Measurements from ENCODE around the gene PTPN6. TPM values are rescaled to one million over a fixed set of nuclear protein-coding genes. Genes with fewer than 3 reads are reported as not detected.

Gene PTPN6
- total and polyA plus RNA-seq, 9 of the 15 experiments (the other 6 are each of a cell fraction or from before 2014, with no cell fraction given) = 1.5 to 5.1 (median 3.9) TPM

DNA sequence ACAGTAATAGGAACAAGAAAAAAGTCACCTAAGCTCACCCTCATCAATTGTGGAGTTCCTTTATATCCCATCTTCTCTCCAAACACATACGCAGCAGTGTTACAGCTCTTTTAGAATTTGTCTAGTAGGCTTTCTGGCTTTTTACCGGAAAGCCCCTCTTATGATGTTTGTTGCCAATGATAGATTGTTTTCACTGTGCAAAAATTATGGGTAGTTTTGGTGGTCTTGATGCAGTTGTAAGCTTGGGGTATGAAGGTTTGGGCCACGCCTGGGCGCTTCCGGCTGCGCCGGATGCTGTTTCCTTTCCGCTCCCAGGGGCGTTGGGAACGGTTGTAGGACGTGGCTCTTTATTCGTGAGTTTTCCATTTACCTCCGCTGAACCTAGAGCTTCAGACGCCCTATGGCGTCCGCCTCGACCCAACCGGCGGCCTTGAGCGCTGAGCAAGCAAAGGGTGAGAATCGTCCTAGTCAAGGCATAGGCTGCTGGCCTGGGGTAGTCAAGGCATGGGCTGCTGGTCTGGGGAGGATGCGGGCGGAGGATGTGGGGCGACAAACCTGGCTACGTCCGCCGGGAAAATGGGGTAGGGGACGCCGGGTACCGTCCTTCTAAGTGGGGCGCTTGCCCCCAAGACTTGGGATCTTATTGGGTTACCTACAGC lies 7.3 kb upstream of the PTPN6 start, which contains the start of the genes C12orf57 and RNU7-1 (continued):
- TF ChIP-seq SLC30A9 (CRISPR knock-in tag; IDR thresholded peaks at IDR 0.05) (no peak), TEAD4 (IDR thresholded peaks at IDR 0.05; ENCODE audit: low read length) (peak; percentile 93), TEAD4 (CRISPR knock-in tag; IDR thresholded peaks at IDR 0.05; ENCODE audit: borderline replicate concordance) (no peak), KHSRP (IDR thresholded peaks at IDR 0.05) (peak; percentile 89), ZBTB7A (IDR thresholded peaks at IDR 0.05; ENCODE audit: borderline replicate concordance, control insufficient read depth, low read depth, low read length) (peak; percentile 77), POLR2G (IDR thresholded peaks at IDR 0.05; ENCODE audit: low read depth, low read length) (peak; percentile 96; the same call in 1 of the 2 replicates), ZNF699 (CRISPR knock-in tag; IDR thresholded peaks at IDR 0.05; ENCODE audit: insufficient replicate concordance) (no peak), RHOXF2B (CRISPR knock-in tag; conservative IDR thresholded peaks at IDR 0.05) (peak; percentile 89), MTA3 (IDR thresholded peaks at IDR 0.05; ENCODE audit: borderline replicate concordance) (peak; percentile 90), CEBPG (CRISPR knock-in tag; IDR thresholded peaks at IDR 0.05) (0 out of 2 replicates have a peak, but pooled peaks have one; percentile 2), CEBPG (tag; conservative IDR thresholded peaks at IDR 0.05 in 1 of 2, IDR thresholded peaks at IDR 0.05 in 1 of 2) (no peak), ZNF384 (IDR thresholded peaks at IDR 0.05; ENCODE audit: low read depth, low read length) (no peak), ARHGAP35 (IDR thresholded peaks at IDR 0.05; ENCODE audit: partially characterized antibody) (peak; percentile 97), THRAP3 (IDR thresholded peaks at IDR 0.05; ENCODE audit: borderline replicate concordance) (0 out of 2 replicates have a peak, but pooled peaks have one; percentile 9), NCOR1 (IDR thresholded peaks at IDR 0.05) (peak; percentile 93), GTF2A2 (tag; IDR thresholded peaks at IDR 0.05) (peak; percentile 97), EP400 (IDR thresholded peaks at IDR 0.05) (peak; percentile 63), XRCC3 (IDR thresholded peaks at IDR 0.05) (no peak), SMAD3 (CRISPR knock-in tag; conservative IDR thresholded peaks at IDR 0.05) (peak; percentile 96)
- TF ChIP-seq, protein P1, sequence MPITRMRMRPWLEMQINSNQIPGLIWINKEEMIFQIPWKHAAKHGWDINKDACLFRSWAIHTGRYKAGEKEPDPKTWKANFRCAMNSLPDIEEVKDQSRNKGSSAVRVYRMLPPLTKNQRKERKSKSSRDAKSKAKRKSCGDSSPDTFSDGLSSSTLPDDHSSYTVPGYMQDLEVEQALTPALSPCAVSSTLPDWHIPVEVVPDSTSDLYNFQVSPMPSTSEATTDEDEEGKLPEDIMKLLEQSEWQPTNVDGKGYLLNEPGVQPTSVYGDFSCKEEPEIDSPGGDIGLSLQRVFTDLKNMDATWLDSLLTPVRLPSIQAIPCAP (CRISPR knock-in tag; IDR thresholded peaks at IDR 0.05; ENCODE audit: borderline replicate concordance) = peak; percentile 59; the same call in 1 of the 2 replicates
- TF ChIP-seq, protein P2, sequence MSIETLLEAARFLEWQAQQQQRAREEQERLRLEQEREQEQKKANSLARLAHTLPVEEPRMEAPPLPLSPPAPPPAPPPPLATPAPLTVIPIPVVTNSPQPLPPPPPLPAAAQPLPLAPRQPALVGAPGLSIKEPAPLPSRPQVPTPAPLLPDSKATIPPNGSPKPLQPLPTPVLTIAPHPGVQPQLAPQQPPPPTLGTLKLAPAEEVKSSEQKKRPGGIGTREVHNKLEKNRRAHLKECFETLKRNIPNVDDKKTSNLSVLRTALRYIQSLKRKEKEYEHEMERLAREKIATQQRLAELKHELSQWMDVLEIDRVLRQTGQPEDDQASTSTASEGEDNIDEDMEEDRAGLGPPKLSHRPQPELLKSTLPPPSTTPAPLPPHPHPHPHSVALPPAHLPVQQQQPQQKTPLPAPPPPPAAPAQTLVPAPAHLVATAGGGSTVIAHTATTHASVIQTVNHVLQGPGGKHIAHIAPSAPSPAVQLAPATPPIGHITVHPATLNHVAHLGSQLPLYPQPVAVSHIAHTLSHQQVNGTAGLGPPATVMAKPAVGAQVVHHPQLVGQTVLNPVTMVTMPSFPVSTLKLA (conservative IDR thresholded peaks at IDR 0.05) = peak in 1 of 2 experiments; percentile 22; a peak in 2 of 4 replicates
- TF ChIP-seq, protein P3, sequence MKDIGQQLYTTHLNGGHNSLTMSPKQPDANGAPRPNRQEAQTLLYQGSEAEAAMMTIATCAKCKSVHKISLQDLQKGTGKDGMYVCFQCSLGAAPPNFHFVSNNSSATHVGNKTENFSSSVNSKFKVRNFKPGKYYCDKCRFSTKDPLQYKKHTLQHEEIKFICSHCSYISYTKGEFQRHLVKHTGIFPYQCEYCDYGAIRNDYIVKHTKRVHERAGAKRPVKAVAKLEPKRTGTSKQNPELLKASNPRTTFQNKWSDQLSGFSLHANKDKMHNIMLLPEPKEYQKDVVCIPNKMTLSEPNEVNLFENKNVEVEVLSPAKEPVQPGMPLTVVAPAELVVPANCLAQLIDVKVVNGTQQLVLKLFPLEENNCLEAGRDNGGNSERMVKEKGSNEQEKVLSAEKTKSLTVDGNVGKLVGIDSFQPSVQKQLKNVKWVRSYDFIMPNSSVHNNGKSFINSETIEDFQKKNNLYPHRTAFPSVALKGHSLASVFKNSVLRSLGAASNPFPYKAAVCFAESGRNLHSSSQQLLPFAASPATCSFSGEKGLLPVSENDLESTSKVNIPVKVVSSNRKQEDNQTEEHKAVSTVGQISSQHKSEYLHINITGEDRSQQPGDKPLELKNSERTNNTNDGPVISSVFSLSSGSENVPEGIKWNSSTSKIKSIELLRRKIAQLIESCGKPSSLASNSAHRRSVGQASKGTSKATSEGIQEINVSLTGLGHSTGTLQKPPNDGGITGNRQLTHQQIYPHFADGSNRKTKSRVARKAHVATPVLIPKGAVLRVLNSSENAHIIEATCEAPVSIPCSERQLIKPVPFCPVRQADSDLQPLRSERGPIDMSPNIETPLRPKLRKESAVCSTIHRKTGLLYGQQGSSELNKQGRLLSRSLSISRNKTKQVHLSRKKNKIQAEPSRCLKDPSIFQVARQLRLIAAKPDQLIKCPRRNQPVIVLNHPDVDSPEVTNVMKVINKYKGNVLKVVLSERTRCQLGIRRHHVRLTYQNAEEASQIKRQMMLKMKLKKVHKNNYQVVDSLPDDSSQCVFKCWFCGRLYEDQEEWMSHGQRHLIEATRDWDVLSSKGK (CRISPR knock-in tag; IDR thresholded peaks at IDR 0.05) = peak; percentile 93
- TF ChIP-seq, protein P4, sequence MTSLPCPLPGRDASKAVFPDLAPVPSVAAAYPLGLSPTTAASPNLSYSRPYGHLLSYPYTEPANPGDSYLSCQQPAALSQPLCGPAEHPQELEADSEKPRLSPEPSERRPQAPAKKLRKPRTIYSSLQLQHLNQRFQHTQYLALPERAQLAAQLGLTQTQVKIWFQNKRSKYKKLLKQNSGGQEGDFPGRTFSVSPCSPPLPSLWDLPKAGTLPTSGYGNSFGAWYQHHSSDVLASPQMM (CRISPR knock-in tag; IDR thresholded peaks at IDR 0.05) = peak; percentile 95

All from K562 (cell line).